ENCODE data around the gene SHE. TPM values are rescaled to one million over a fixed set of nuclear protein-coding genes. Genes with fewer than 3 reads are reported as not detected.

SHE gene
- total and polyA plus RNA-seq, 12 donors, result 7.9 to 19.6 (median 13.3) TPM

GRCh38 chr1:154441241-154441888, 60.8 kb downstream of the SHE start:
- TF ChIP-seq CTCF (IDR thresholded peaks at IDR 0.05), result no peak
- H3K27me3 ChIP-seq, result no peaks in the 10 kb centered on the region
- intact Hi-C loops (cut with DNase I), result loop anchor here in 3 of 10 donors (5.0 to 10.0 kb wide), 2 partner anchors 34 to 97 kb away; partner anchors contain the start of gene IL6R (in 2 of the 3)
- H3K36me3 ChIP-seq, result peaks cover 0 to 73% (median 0%) of the 10 kb centered on the region in 9 donors
- H3K27ac ChIP-seq, result peak overlapping the region in 1 of 10 donors; percentile 7
- H3K4me1 ChIP-seq, result peaks cover 0 to 39% (median 0%) of the 10 kb centered on the region in 9 donors
- WGBS, 2 donors, result 85 to 91% methylated on average over 8 of the region's 8 CpGs
- no peaks in the 10 kb centered on the region for H3K9me3 ChIP-seq
- DNase-seq (no peak), ATAC-seq (no peak)
- no peak overlapping the region for H3K4me3 ChIP-seq

GRCh38 chr1:154440036-154440804, 62.0 kb downstream of the SHE start:
- 88 to 92% methylated on average over 6 of the region's 6 CpGs for WGBS, 2 donors
- Histone ChIP-seq H3K27ac (peak overlapping the region in 1 of 10 donors; percentile 45), H3K4me3 (no peak overlapping the region), H3K9me3 (no peaks in the 10 kb centered on the region), H3K36me3 (peaks cover 0 to 77% (median 7%) of the 10 kb centered on the region in 9 donors), H3K27me3 (no peaks in the 10 kb centered on the region), H3K4me1 (peaks cover 0 to 39% (median 2%) of the 10 kb centered on the region in 9 donors)
- DNase-seq (no peak), ATAC-seq (no peak)
- intact Hi-C loops (cut with DNase I), result loop anchor here in 3 of 10 donors (5.0 to 10.0 kb wide), 2 partner anchors 33 to 95 kb away; partner anchors contain the start of gene IL6R (in 2 of the 3)
- no peak for TF ChIP-seq CTCF (IDR thresholded peaks at IDR 0.05)

- no peak for ATAC-seq
- DNase-seq, result no peak
- no peaks in the 10 kb centered on the region for H3K9me3 ChIP-seq
- peaks cover 3 to 68% (median 29%) of the 10 kb centered on the region in 9 donors for H3K4me1 ChIP-seq
- H3K36me3 ChIP-seq, result peaks cover 0 to 72% (median 7%) of the 10 kb centered on the region in 9 donors
- H3K27me3 ChIP-seq, result no peaks in the 10 kb centered on the region
- intact Hi-C loops (cut with DNase I), result loop anchor here in 1 of 10 donors (5.0 kb wide), 1 partner anchor 116 kb away; no protein-coding TSS in a partner anchor
- no peak for TF ChIP-seq CTCF (IDR thresholded peaks at IDR 0.05)
- H3K4me3 ChIP-seq, result no peak overlapping the region
- H3K27ac ChIP-seq, result peak overlapping the region in 1 of 10 donors; percentile 3
- WGBS, 2 donors, result 69 to 75% methylated on average over 9 of the region's 9 CpGs
These were observed 65.8 kb downstream of the SHE start for GRCh38 chr1:154436433-154436832.

- Histone ChIP-seq H3K9me3 (no peaks in the 10 kb centered on the region), H3K36me3 (peaks cover 0 to 65% (median 7%) of the 10 kb centered on the region in 9 donors), H3K4me3 (no peak overlapping the region), H3K27me3 (no peaks in the 10 kb centered on the region), H3K4me1 (peaks cover 6 to 72% (median 36%) of the 10 kb centered on the region in 9 donors), H3K27ac (peak overlapping the region in 3 of 10 donors; percentile 83 to 91 (median 83))
- intact Hi-C loops (cut with DNase I), result loop anchor here in 1 of 10 donors (5.0 kb wide), 1 partner anchor 117 kb away; no protein-coding TSS in a partner anchor
- ATAC-seq, result no peak
- 95 to 98% methylated on average over 15 of the region's 15 CpGs for WGBS, 2 donors
- TF ChIP-seq CTCF (IDR thresholded peaks at IDR 0.05), result no peak
- DNase-seq, result no peak
These were observed 66.5 kb downstream of the SHE start for GRCh38 chr1:154435599-154436200.
